H9 (cell line): ENCODE results near the gene KBTBD12. TPM values are rescaled to one million over a fixed set of nuclear protein-coding genes. Genes with fewer than 3 reads are reported as not detected.

Experiments used
- DNase-seq: peaks from one replicate; pipeline ENCODE4 v3.0.0-alpha.2; 2017
- H2AFZ ChIP-seq: one replicate; pipeline ENCODE4 v1.6.1; 2013; ENCODE audit warnings: mild to moderate bottlenecking, low read length, control low read depth, moderate library complexity
- H2AK5ac ChIP-seq: 2 replicates; pipeline ENCODE4 v1.6.1; 2013; ENCODE audit warnings: low read length, control low read depth, mixed read lengths; ENCODE audit not compliant: insufficient read length
- H2BK120ac ChIP-seq: one replicate; pipeline ENCODE4 v1.6.1; 2013; ENCODE audit warnings: low read depth, mild to moderate bottlenecking, low read length, control low read depth, inconsistent platforms; ENCODE audit not compliant: poor library complexity, severe bottlenecking
- H2BK12ac ChIP-seq: 2 replicates; pipeline ENCODE4 v1.6.1; 2013; ENCODE audit warnings: low read length, control low read depth, mixed read lengths, low read depth; ENCODE audit not compliant: insufficient read length
- H2BK15ac ChIP-seq: 2 replicates; pipeline ENCODE4 v1.6.1; 2013; ENCODE audit warnings: low read depth, low read length, control low read depth
- H2BK20ac ChIP-seq: one replicate; pipeline ENCODE4 v1.6.1; 2013; ENCODE audit warnings: low read depth, mild to moderate bottlenecking, low read length, control low read depth, inconsistent platforms; ENCODE audit not compliant: poor library complexity, severe bottlenecking
- H2BK5ac ChIP-seq: 2 replicates; pipeline ENCODE4 v1.6.1; 2013; ENCODE audit warnings: low read length, control low read depth, mixed read lengths; ENCODE audit not compliant: insufficient read length
- H3K14ac ChIP-seq: 2 replicates; pipeline ENCODE4 v1.6.1; 2013; ENCODE audit warnings: low read length, control low read depth; ENCODE audit not compliant: insufficient read depth
- H3K18ac ChIP-seq: 2 replicates; pipeline ENCODE4 v1.6.1; 2013; ENCODE audit warnings: low read depth, mild to moderate bottlenecking, mixed read lengths, low read length, control low read depth; ENCODE audit not compliant: insufficient read length
- H3K23ac ChIP-seq: 2 replicates; pipeline ENCODE4 v1.6.1; 2013; ENCODE audit warnings: low read length, control low read depth, mixed read lengths, low read depth; ENCODE audit not compliant: insufficient read length
- H3K23me2 ChIP-seq: 2 replicates; pipeline ENCODE4 v1.6.1; 2013; ENCODE audit warnings: low read depth, mild to moderate bottlenecking, mixed read lengths, low read length, control low read depth; ENCODE audit not compliant: insufficient read length, poor library complexity, severe bottlenecking
- H3K27ac ChIP-seq: 2 replicates; pipeline ENCODE4 v1.5.1; 2013; ENCODE audit warnings: low read length, control low read depth, mixed read lengths, low read depth; ENCODE audit not compliant: insufficient read length
- H3K27me3 ChIP-seq: 2 replicates; pipeline ENCODE4 v1.6.1; 2013; ENCODE audit warnings: low read length, control low read depth, inconsistent platforms; ENCODE audit not compliant: insufficient read depth
- H3K4ac ChIP-seq: 2 replicates; pipeline ENCODE4 v1.6.1; 2013; ENCODE audit warnings: low read depth, mild to moderate bottlenecking, control low read depth, inconsistent platforms, low read length, moderate library complexity
- H3K4me1 ChIP-seq: 2 replicates; pipeline ENCODE4 v1.6.1; 2013; ENCODE audit warnings: low read length, control low read depth, inconsistent platforms; ENCODE audit not compliant: insufficient read depth
- H3K4me2 ChIP-seq: 2 replicates; pipeline ENCODE4 v1.6.1; 2013; ENCODE audit warnings: low read length, control low read depth, mixed read lengths; ENCODE audit not compliant: insufficient read length, insufficient read depth
- H3K56ac ChIP-seq: 2 replicates; pipeline ENCODE4 v1.6.1; 2013; ENCODE audit warnings: low read depth, mild to moderate bottlenecking, mixed read lengths, low read length, control low read depth; ENCODE audit not compliant: insufficient read length
- H3K79me1 ChIP-seq: 2 replicates; pipeline ENCODE4 v1.6.1; 2013; ENCODE audit warnings: low read depth, mild to moderate bottlenecking, moderate library complexity, low read length, control low read depth, inconsistent platforms; ENCODE audit not compliant: insufficient read depth, poor library complexity, severe bottlenecking
- H3K79me2 ChIP-seq: 2 replicates; pipeline ENCODE4 v1.6.1; 2013; ENCODE audit warnings: low read length, control low read depth, inconsistent platforms; ENCODE audit not compliant: insufficient read depth
- H3K9ac ChIP-seq: 2 replicates; pipeline ENCODE4 v1.6.1; 2013; ENCODE audit warnings: low read length, control low read depth, mixed read lengths; ENCODE audit not compliant: insufficient read length; ENCODE audit errors: extremely low read depth
- H3K9me3 ChIP-seq: one replicate; pipeline ENCODE4 v1.6.1; 2013; ENCODE audit warnings: low read depth, low read length, inconsistent platforms; ENCODE audit not compliant: control insufficient read depth
- H3T11ph ChIP-seq: one replicate; pipeline ENCODE4 v1.6.1; 2013; ENCODE audit warnings: mild to moderate bottlenecking, low read length, control low read depth, inconsistent platforms
- H4K20me1 ChIP-seq: one replicate; pipeline ENCODE4 v1.6.1; 2013; ENCODE audit not compliant: control insufficient read depth, insufficient read length, insufficient read depth
- H4K5ac ChIP-seq: 2 replicates; pipeline ENCODE4 v1.6.1; 2013; ENCODE audit warnings: low read depth, mild to moderate bottlenecking, mixed read lengths, low read length, control low read depth; ENCODE audit not compliant: insufficient read length
- H4K8ac ChIP-seq: replicated peaks from 2 replicates; pipeline ENCODE4 v1.6.1; 2013; ENCODE audit warnings: low read length, control low read depth, mixed read lengths, low read depth; ENCODE audit not compliant: insufficient read length
- H4K91ac ChIP-seq: 2 replicates; pipeline ENCODE4 v1.6.1; 2013; ENCODE audit warnings: low read depth, mild to moderate bottlenecking, moderate library complexity, mixed read lengths, low read length, control low read depth; ENCODE audit not compliant: insufficient read length
- H3K27ac Mint-ChIP-seq, 3 experiments: 2 replicates in 2 of 3; 3 replicates in 1 of 3; pipeline ENCODE4 v1.8.0; 2020 to 2021; ENCODE audit warnings: mixed read lengths in 3 of 3, mild to moderate bottlenecking in 1 of 3, moderate library complexity in 1 of 3
- H3K27me3 Mint-ChIP-seq: 2 replicates; pipeline ENCODE4 v1.8.0; 2021; ENCODE audit warnings: low read depth, mild to moderate bottlenecking, moderate library complexity, mixed read lengths
- H3K36me3 Mint-ChIP-seq, 3 experiments: 2 replicates in 2 of 3; 3 replicates in 1 of 3; pipeline ENCODE4 v1.8.0; 2020 to 2021; ENCODE audit warnings: low read depth in 3 of 3, mixed read lengths in 3 of 3; ENCODE audit not compliant: insufficient read depth in 1 of 3
- H3K4me1 Mint-ChIP-seq, 2 experiments: 2 replicates each; pipeline ENCODE4 v1.8.0; 2020; ENCODE audit warnings: mixed read lengths in 2 of 2
- H3K4me3 Mint-ChIP-seq, 2 experiments: 2 replicates in 1 of 2; 3 replicates in 1 of 2; pipeline ENCODE4 v1.8.0; 2020 to 2021; ENCODE audit warnings: mild to moderate bottlenecking in 2 of 2, mixed read lengths in 2 of 2, moderate library complexity in 1 of 2
- H3K9me3 Mint-ChIP-seq, 2 experiments: 2 replicates in 1 of 2; 3 replicates in 1 of 2; pipeline ENCODE4 v1.8.0; 2020; ENCODE audit warnings: mild to moderate bottlenecking in 2 of 2, mixed read lengths in 2 of 2, moderate library complexity in 1 of 2
- CTCF ChIP-seq: fragments of 200-600 bp; sonication (generic); conservative IDR thresholded peaks from 3 replicates; pipeline ENCODE4 v1.8.0; 2021; ENCODE audit warnings: antibody characterized with exemption, mild to moderate bottlenecking
- WGBS: extraction: QIAGEN DNeasy Blood & Tissue Kit; methylation state at CpG from one replicate; pipeline ENCODE4 v1.1.7; 2013; ENCODE audit warnings: missing lambda C conversion rate, low lambda C conversion rate, mixed read lengths; ENCODE audit not compliant: insufficient read length; ENCODE audit errors: extremely low coverage; 5-methylcytosine and 5-hydroxymethylcytosine counted together
- total RNA-seq: library from RNA; stranded (reverse); gene quantifications from 2 replicates; pipeline ENCODE4 v1.2.1, GENCODE V29; 2021

The KBTBD12 gene
- total RNA-seq, 1 experiment from 2014 or later: not detected

GRCh38 chr3:127920738-127921137 is 5.7 kb downstream of the KBTBD12 start:
- H3K27me3 Mint-ChIP-seq: peaks cover 3% of the 10 kb centered on the region
- no peak overlapping the region for H3K4ac ChIP-seq
- H3K4me1 ChIP-seq: no peaks in the 10 kb centered on the region; the same call in 1 of the 2 replicates
- H3K4me1 Mint-ChIP-seq: peaks cover 0 to 6% of the 10 kb centered on the region in 2 experiments; a peak in 1 of 4 replicates
- no peaks in the 10 kb centered on the region for H3K9me3 ChIP-seq
- no peak overlapping the region for H3T11ph ChIP-seq
- no peak overlapping the region for H3K27ac ChIP-seq
- WGBS: no CpG with 5 or more reads among the region's 1 CpG
- no peaks in the 10 kb centered on the region for H3K23me2 ChIP-seq
- no peak overlapping the region for H2BK5ac ChIP-seq
- no peak overlapping the region for H4K91ac ChIP-seq
- no peak overlapping the region for H3K23ac ChIP-seq
- H3K9me3 Mint-ChIP-seq: no peaks in the 10 kb centered on the region
- no peak overlapping the region for H3K14ac ChIP-seq
- no peak overlapping the region for H3K56ac ChIP-seq
- no peak for DNase-seq
- H4K5ac ChIP-seq: no peak overlapping the region
- no peaks in the 10 kb centered on the region for H3K36me3 Mint-ChIP-seq
- H2BK15ac ChIP-seq: no peak overlapping the region
- H3K18ac ChIP-seq: no peak overlapping the region
- H3K4me2 ChIP-seq: no peak overlapping the region
- H2BK120ac ChIP-seq: no peak overlapping the region
- H3K79me2 ChIP-seq: no peaks in the 10 kb centered on the region
- H3K4me3 Mint-ChIP-seq: no peak overlapping the region
- TF ChIP-seq CTCF: no peak
- H4K8ac ChIP-seq: no peak overlapping the region
- no peak overlapping the region for H2AFZ ChIP-seq
- H2BK12ac ChIP-seq: no peak overlapping the region
- H2AK5ac ChIP-seq: no peak overlapping the region
- H3K79me1 ChIP-seq: no peaks in the 10 kb centered on the region
- no peak overlapping the region for H3K27ac Mint-ChIP-seq
- H3K27me3 ChIP-seq: no peaks in the 10 kb centered on the region
- H2BK20ac ChIP-seq: no peak overlapping the region
- no peak overlapping the region for H3K9ac ChIP-seq
- no peaks in the 10 kb centered on the region for H4K20me1 ChIP-seq
